Left ventricle myocardium inferior (tissue), 1 donor: ENCODE measurements around the gene MEPCE. TPM values are rescaled to one million over a fixed set of nuclear protein-coding genes. Genes with fewer than 3 reads are reported as not detected.

Experiments
- DNase-seq: peaks from one replicate; pipeline ENCODE4 v3.0.0-alpha.2; 2020
- H3K27ac ChIP-seq: fragments of 200-600 bp; replicated peaks from 2 replicates; pipeline ENCODE4 v1.8.0; 2021
- H3K27me3 ChIP-seq: fragments of 200-600 bp; 2 replicates; pipeline ENCODE4 v1.8.0; 2021; ENCODE audit warnings: low read depth
- H3K36me3 ChIP-seq: fragments of 200-600 bp; 2 replicates; pipeline ENCODE4 v1.8.0; 2021
- H3K4me1 ChIP-seq: fragments of 200-600 bp; 2 replicates; pipeline ENCODE4 v1.8.0; 2021
- H3K4me3 ChIP-seq: fragments of 200-600 bp; 2 replicates; pipeline ENCODE4 v1.8.0; 2021; ENCODE audit warnings: mild to moderate bottlenecking, moderate library complexity
- H3K9me3 ChIP-seq: fragments of 200-600 bp; replicated peaks from 2 replicates; pipeline ENCODE4 v1.8.0; 2021
- CTCF ChIP-seq: fragments of 200-600 bp; IDR thresholded peaks from 2 replicates; pipeline ENCODE4 v1.8.0; 2021; ENCODE audit warnings: antibody characterized with exemption, mild to moderate bottlenecking, borderline replicate concordance
- intact Hi-C: fragments of 100-400 bp; cut with micrococcal nuclease; formaldehyde crosslinking; loops from one replicate; pipeline ENCODE4 v1.11.0; 2022
- total RNA-seq: library from RNA; stranded (reverse); fragmentation: NEBNext Ultra II Directional; extraction: Animal tissue kit (Norgen Biotek cat#: 25700); gene quantifications from one replicate; pipeline ENCODE4 v1.2.1, GENCODE V29; 2021
- donor health status: DM: no; HTN: yes; CAD: no; lungs with severe emphysema.

MEPCE gene
- total RNA-seq, 1 donor from 2014 or later: 23.6 TPM

- TF ChIP-seq CTCF: no peak
- peaks cover 31% of the 10 kb centered on the region for H3K36me3 ChIP-seq
- DNase-seq: no peak
- intact Hi-C loops: loop anchor here (10.0 kb wide), 1 partner anchor 69 kb away; no protein-coding TSS in a partner anchor
- H3K4me1 ChIP-seq: peaks cover 84% of the 10 kb centered on the region
- peak overlapping the region; percentile 97 for H3K27ac ChIP-seq
- H3K9me3 ChIP-seq: no peaks in the 10 kb centered on the region
- no peaks in the 10 kb centered on the region for H3K27me3 ChIP-seq
- peak overlapping the region; percentile 99 for H3K4me3 ChIP-seq
Observed at GRCh38 chr7:100476101-100476780, 46.6 kb downstream of the MEPCE start.

- peaks cover 24% of the 10 kb centered on the region for H3K36me3 ChIP-seq
- intact Hi-C loops: loop anchor here (10.0 kb wide), 1 partner anchor 68 kb away; no protein-coding TSS in a partner anchor
- DNase-seq: no peak
- no peak for TF ChIP-seq CTCF
- H3K9me3 ChIP-seq: no peaks in the 10 kb centered on the region
- H3K27me3 ChIP-seq: no peaks in the 10 kb centered on the region
- peak overlapping the region; percentile 97 for H3K27ac ChIP-seq
- H3K4me3 ChIP-seq: peak overlapping the region; percentile 99
- peaks cover 75% of the 10 kb centered on the region for H3K4me1 ChIP-seq
Observed at GRCh38 chr7:100476903-100477870, 47.6 kb downstream of the MEPCE start.

DNA sequence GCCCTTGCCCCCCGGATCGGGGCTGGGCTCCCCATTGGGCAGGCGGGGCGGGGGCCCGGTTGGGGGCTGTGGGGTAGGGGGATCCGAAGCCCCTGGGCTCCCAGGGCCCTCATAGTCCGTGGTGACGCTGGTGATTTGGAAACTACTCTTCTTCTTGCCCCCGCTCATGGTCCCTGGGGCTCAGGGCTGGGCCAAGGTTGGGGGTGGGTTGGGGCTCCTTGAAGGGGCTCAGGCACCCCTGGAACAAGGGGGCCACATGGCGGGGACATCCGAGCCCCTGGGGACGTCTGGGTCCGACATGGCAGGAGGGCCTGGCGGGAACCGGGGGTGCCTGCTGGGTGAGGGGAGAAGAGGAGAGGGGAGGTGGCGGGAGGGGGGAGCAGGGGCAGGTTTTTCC, 48.2 kb downstream of the MEPCE start:
- H3K36me3 ChIP-seq: peaks cover 22% of the 10 kb centered on the region
- H3K27me3 ChIP-seq: no peaks in the 10 kb centered on the region
- no peaks in the 10 kb centered on the region for H3K9me3 ChIP-seq
- DNase-seq: no peak
- TF ChIP-seq CTCF: no peak
- intact Hi-C loops: loop anchor here (10.0 kb wide), 1 partner anchor 67 kb away; no protein-coding TSS in a partner anchor
- peaks cover 73% of the 10 kb centered on the region for H3K4me1 ChIP-seq
- H3K27ac ChIP-seq: peak overlapping the region; percentile 97
- H3K4me3 ChIP-seq: peak overlapping the region; percentile 99

GRCh38 chr7:100478958-100479660, 49.5 kb downstream of the MEPCE start, which contains the start of gene TSC22D4:
TSC22D4 (minus strand) TSS chr7:100479214; CDS start chr7:100478038, 1,176 bp downstream.
- Histone ChIP-seq H3K4me3 (peak within 1 kb of the TSS; percentile 99), H3K4me1 (peaks cover 67% of the 10 kb centered on the region), H3K36me3 (peaks cover 10% of the 10 kb centered on the region), H3K27me3 (no peaks in the 10 kb centered on the region), H3K9me3 (no peaks in the 10 kb centered on the region), H3K27ac (peak within 1 kb of the TSS; percentile 97)
- TF ChIP-seq CTCF: no peak
- peak; percentile 95 for DNase-seq
- intact Hi-C loops: loop anchor here (10.0 kb wide), 1 partner anchor 66 kb away; no protein-coding TSS in a partner anchor

- H3K4me1 ChIP-seq: peaks cover 51% of the 10 kb centered on the region
- no peak overlapping the region for H3K27ac ChIP-seq
- H3K36me3 ChIP-seq: no peaks in the 10 kb centered on the region
- intact Hi-C loops: no loop called here
- H3K27me3 ChIP-seq: no peaks in the 10 kb centered on the region
- no peak for DNase-seq
- no peak overlapping the region for H3K4me3 ChIP-seq
- no peaks in the 10 kb centered on the region for H3K9me3 ChIP-seq
- no peak for TF ChIP-seq CTCF
Observed at GRCh38 chr7:100481466-100481865, 51.8 kb downstream of the MEPCE start.
